BE2C (cell line): Measurements from ENCODE around the gene ETV6.

Experiments
- DNase-seq: peaks from one replicate; pipeline ENCODE4 v3.0.0-alpha.2; 2020
- H3K27me3 ChIP-seq: fragments of 250-450 bp; sonication (Bioruptor Pico); 2 replicates; pipeline ENCODE4 v1.5.1; 2020; ENCODE audit warnings: mild to moderate bottlenecking
- H3K36me3 ChIP-seq: fragments of 250-450 bp; sonication (Bioruptor Pico); 2 replicates; pipeline ENCODE4 v1.5.1; 2020; ENCODE audit warnings: mild to moderate bottlenecking
- H3K4me1 ChIP-seq: fragments of 250-450 bp; sonication (Bioruptor Pico); 2 replicates; pipeline ENCODE4 v1.5.1; 2020
- H3K4me3 ChIP-seq: 2 replicates; pipeline ENCODE4 v1.5.1; 2011; ENCODE audit warnings: low read depth, low read length
- H3K9me3 ChIP-seq: fragments of 250-450 bp; sonication (Bioruptor Pico); 2 replicates; pipeline ENCODE4 v1.5.1; 2020
- TF ChIP-seq, protein P1 (sequence below): IDR thresholded peaks from 2 replicates; pipeline ENCODE4 v1.5.1; 2012; ENCODE audit warnings: mild to moderate bottlenecking, low read depth, low read length

The ETV6 gene

DNA sequence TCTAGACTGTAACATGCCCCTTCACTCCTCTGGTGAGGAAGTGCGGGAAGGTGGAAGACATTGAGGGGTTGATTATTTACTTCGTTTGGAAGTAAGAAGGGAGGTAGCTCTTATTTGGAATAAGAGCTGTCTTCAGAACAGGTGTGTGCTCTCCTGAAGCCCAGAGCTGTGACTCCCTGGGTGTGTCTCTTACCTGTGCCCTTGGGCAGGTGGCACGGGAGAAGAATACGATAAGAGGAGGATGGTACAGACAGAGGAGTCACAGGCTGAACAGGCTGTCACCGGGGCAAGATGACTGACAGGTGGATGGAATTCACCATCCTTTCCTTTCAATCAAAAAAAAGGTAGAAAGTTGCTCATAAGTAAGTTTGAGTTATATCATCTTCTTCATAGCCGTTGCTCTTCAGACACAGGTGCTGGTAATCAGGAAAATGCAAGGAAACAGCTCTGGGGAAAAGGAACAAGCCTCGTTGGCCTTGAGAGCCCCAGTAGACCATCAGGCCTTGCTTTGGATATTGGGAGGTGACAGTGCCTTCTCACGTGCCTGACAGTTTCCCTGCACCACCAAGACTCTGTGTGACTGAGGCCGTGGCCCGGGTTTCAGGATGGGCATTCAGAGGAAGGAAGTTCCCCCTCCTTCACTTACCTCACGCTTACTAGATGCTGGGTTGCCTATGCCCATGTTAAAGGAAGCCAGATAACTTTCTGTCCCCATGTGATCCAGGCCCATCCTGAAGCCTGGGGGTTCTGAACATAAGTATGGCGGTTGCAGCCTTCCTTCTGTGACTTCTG is 120.4 kb downstream of the ETV6 start:
- TF ChIP-seq, protein P1, sequence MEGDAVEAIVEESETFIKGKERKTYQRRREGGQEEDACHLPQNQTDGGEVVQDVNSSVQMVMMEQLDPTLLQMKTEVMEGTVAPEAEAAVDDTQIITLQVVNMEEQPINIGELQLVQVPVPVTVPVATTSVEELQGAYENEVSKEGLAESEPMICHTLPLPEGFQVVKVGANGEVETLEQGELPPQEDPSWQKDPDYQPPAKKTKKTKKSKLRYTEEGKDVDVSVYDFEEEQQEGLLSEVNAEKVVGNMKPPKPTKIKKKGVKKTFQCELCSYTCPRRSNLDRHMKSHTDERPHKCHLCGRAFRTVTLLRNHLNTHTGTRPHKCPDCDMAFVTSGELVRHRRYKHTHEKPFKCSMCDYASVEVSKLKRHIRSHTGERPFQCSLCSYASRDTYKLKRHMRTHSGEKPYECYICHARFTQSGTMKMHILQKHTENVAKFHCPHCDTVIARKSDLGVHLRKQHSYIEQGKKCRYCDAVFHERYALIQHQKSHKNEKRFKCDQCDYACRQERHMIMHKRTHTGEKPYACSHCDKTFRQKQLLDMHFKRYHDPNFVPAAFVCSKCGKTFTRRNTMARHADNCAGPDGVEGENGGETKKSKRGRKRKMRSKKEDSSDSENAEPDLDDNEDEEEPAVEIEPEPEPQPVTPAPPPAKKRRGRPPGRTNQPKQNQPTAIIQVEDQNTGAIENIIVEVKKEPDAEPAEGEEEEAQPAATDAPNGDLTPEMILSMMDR, result no peak
- Histone ChIP-seq H3K4me1 (no peaks in the 10 kb centered on the region), H3K36me3 (no peaks in the 10 kb centered on the region), H3K9me3 (no peaks in the 10 kb centered on the region), H3K27me3 (no peaks in the 10 kb centered on the region), H3K4me3 (no peak overlapping the region)
- no peak for DNase-seq

DNA sequence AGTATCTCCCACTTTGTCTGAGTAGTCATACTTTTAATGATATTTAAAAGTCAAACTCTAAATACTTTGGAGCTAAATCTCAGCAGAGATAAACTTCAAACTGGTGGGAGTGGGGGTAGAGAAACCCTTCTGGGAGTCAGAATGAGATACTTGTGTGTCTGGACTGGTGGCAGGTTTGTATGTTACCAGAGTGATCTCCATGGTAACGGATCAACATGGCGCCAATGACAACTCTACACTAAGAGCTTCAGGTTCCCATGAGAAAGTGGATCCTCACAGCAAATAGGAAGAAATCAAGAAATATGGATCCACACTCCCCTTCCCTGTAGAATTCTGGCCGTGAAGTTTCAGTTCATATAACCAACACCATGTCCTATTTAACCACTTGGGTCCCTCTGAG is 121.9 kb downstream of the ETV6 start:
- Histone ChIP-seq H3K36me3 (no peaks in the 10 kb centered on the region), H3K4me3 (no peak overlapping the region), H3K9me3 (no peaks in the 10 kb centered on the region), H3K4me1 (no peaks in the 10 kb centered on the region), H3K27me3 (no peaks in the 10 kb centered on the region)
- TF ChIP-seq, protein P1, result no peak
- DNase-seq, result no peak

DNA sequence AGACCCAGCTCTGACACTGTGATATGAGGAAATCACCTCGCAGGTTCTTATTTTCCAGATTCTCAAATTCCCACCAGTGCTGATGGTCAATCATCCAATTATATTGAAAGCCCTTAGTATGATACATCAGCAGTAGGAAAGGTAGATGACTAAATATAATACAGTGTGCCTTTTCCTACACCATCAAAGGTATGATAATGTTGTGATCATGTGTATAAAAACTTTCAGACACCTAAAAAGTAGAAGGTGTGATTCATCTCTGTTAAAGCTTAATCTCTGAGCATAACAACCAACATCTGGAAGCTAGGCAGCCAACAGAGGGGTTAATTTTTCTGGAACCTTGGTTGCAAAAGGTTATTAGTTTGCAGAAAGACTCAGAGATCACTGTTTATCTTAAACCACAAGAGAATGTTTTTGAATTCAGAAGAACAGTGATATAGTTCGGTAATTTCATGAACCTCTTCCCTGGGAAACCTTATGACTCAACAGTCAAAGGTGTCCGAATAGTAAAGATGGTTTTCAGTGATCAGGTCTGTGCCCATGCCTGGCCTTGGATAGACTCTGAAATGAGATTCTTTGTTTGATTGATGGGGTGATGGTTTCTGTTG is 122.5 kb downstream of the ETV6 start:
- DNase-seq, result no peak
- TF ChIP-seq, protein P1, result no peak
- Histone ChIP-seq H3K27me3 (no peaks in the 10 kb centered on the region), H3K4me1 (no peaks in the 10 kb centered on the region), H3K4me3 (no peak overlapping the region), H3K36me3 (no peaks in the 10 kb centered on the region), H3K9me3 (no peaks in the 10 kb centered on the region)

DNA sequence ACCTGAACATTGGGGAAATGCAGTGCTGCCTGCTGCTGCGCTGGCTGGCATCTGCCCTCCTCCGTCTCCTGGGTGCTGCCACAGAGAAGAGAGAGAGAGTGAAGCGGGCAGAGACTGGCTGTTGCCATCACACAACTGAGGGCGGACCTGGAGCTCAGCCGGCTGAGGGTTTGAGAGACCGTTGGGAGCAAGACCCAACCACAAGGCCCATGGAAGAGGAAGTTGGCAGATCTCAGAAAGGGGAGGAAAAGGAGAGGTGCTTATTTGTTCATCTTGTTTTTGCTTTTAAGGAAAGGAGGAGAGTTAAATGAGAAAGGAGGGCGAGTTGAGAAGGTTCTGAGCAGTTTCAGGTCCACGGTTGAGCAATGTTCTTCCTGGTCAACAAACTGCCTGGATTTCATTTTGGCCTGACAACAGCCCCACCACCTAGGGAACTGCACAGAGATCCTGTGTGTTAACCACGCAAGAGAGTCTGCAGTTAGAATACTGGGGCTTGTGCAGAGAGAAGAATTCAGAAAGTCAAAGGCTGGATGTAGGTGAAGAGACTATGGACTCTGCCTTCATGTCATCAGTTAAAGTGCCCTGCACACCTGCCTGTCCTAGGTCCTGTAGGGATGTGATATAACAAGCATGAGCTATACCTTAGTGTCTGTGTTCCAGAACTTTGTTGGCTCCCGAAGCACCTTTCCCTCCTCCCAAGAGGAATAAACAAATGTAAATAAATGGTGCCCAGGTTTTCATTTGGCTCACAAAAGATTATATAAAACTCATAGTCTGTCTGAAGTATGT is 124.6 kb downstream of the ETV6 start:
- no peaks in the 10 kb centered on the region for H3K9me3 ChIP-seq

DNA sequence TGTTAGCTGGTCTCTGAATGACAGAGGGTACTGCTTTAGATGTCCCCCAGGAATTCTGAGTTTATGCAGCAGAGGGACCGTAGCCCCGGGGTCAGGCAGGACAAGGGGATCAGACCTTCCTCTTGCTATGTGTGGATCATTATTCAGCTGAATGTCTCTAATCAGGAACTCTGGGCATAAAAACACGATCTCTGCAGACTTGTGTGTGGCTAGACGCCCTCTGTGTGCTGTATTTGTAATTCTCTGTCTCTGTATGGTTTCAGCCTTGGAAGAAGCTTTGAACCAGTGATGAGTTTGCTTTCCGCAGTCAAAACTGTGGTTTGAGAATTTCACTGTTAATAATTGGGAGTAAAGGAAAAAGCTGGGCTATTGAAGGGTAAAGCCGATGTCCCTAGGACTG is 125.3 kb downstream of the ETV6 start:
- TF ChIP-seq, protein P1, result no peak
- no peaks in the 10 kb centered on the region for H3K9me3 ChIP-seq
- no peak overlapping the region for H3K4me3 ChIP-seq
- no peaks in the 10 kb centered on the region for H3K4me1 ChIP-seq
- no peak for DNase-seq
- H3K27me3 ChIP-seq, result no peaks in the 10 kb centered on the region
- H3K36me3 ChIP-seq, result no peaks in the 10 kb centered on the region

More for the DNA sequence above, 124.6 kb downstream of the ETV6 start:
- TF ChIP-seq, protein P1, result no peak
- H3K4me1 ChIP-seq, result no peaks in the 10 kb centered on the region
- no peaks in the 10 kb centered on the region for H3K36me3 ChIP-seq
- no peak overlapping the region for H3K4me3 ChIP-seq
- no peak for DNase-seq
- H3K27me3 ChIP-seq, result no peaks in the 10 kb centered on the region
